Skeletal muscle tissue (tissue), 4 donors: Measurements from ENCODE around the gene PTCRA. TPM values are rescaled to one million over a fixed set of nuclear protein-coding genes. Genes with fewer than 3 reads are reported as not detected.
A peak's percentile ranks its signal among the peaks of the same experiment; 100 is the strongest.
"Not testable (repeated sequence)": the region's sequence is repeated elsewhere in the genome, so short reads cannot be mapped to it uniquely, and the experiment has no call there.

Experiments
- H3K27ac ChIP-seq: one replicate; pipeline ENCODE4 v1.7.0; 2013; ENCODE audit warnings: mild to moderate bottlenecking, low read depth, low read length, inconsistent platforms
- H3K27me3 ChIP-seq, 3 donors: one replicate each; pipeline ENCODE4 v1.7.0; 2013; ENCODE audit warnings: low read length in 3 of 3; ENCODE audit not compliant: control insufficient read depth in 3 of 3, insufficient read depth in 3 of 3
- H3K36me3 ChIP-seq, 3 donors: one replicate each; pipeline ENCODE4 v1.7.0; 2013; ENCODE audit warnings: low read length in 3 of 3; ENCODE audit not compliant: control insufficient read depth in 3 of 3, insufficient read depth in 3 of 3
- H3K4me1 ChIP-seq, 3 donors: one replicate each; pipeline ENCODE4 v1.7.0; 2013; ENCODE audit warnings: low read length in 3 of 3, mild to moderate bottlenecking in 3 of 3; ENCODE audit not compliant: control insufficient read depth in 3 of 3, insufficient read depth in 3 of 3
- H3K4me3 ChIP-seq, 3 donors: one replicate each; pipeline ENCODE4 v1.7.0; 2013; ENCODE audit warnings: low read length in 3 of 3
- H3K9ac ChIP-seq, 3 donors: one replicate each; pipeline ENCODE4 v1.7.0; 2013; ENCODE audit warnings: low read length in 3 of 3, mild to moderate bottlenecking in 3 of 3, moderate library complexity in 2 of 3, low read depth in 1 of 3
- H3K9me3 ChIP-seq, 3 donors: one replicate each; pipeline ENCODE4 v1.7.0; 2013; ENCODE audit warnings: low read length in 3 of 3; ENCODE audit not compliant: control insufficient read depth in 3 of 3
- total RNA-seq: library from RNA; depleted of rRNA; stranded (reverse); fragments of >200 nt; gene quantifications from one replicate; pipeline ENCODE4 v1.2.3, GENCODE V29; 2014
- donor health status: Osteomylitis.

PTCRA gene
- total RNA-seq, 1 donor from 2014 or later, result 1.0 TPM

GRCh38 chr6:42902429-42903263, 13.2 kb upstream of the PTCRA start:
- H3K4me1 ChIP-seq, result peaks cover 7 to 15% (median 8%) of the 10 kb centered on the region in 3 donors
- H3K27me3 ChIP-seq, H3K36me3 ChIP-seq, H3K9ac ChIP-seq, H3K9me3 ChIP-seq, H3K27ac ChIP-seq, H3K4me3 ChIP-seq: not testable (repeated sequence)

- no peak overlapping the region for H3K9ac ChIP-seq
- H3K27me3 ChIP-seq, result no peaks in the 10 kb centered on the region
These were observed 11.4 kb upstream of the PTCRA start for GRCh38 chr6:42904467-42904866.

GRCh38 chr6:42907336-42907735, 8.5 kb upstream of the PTCRA start:
- Histone ChIP-seq H3K27me3 (peaks cover 8 to 10% (median 9%) of the 10 kb centered on the region in 3 donors), H3K9ac (peak overlapping the region in 1 of 3 donors; percentile 16), H3K36me3 (no peaks in the 10 kb centered on the region), H3K4me1 (peaks cover 0 to 7% (median 0%) of the 10 kb centered on the region in 3 donors), H3K9me3 (no peaks in the 10 kb centered on the region), H3K4me3 (no peak overlapping the region), H3K27ac (no peak overlapping the region)

More at GRCh38 chr6:42904467-42904866, 11.4 kb upstream of the PTCRA start:
- Histone ChIP-seq H3K27ac (no peak overlapping the region), H3K36me3 (no peaks in the 10 kb centered on the region), H3K4me3 (no peak overlapping the region), H3K9me3 (no peaks in the 10 kb centered on the region), H3K4me1 (peaks cover 5 to 9% (median 7%) of the 10 kb centered on the region in 3 donors)

- H3K4me1 ChIP-seq, result peaks cover 0 to 7% (median 0%) of the 10 kb centered on the region in 3 donors
- no peaks in the 10 kb centered on the region for H3K9me3 ChIP-seq
- no peaks in the 10 kb centered on the region for H3K36me3 ChIP-seq
- no peak overlapping the region for H3K27ac ChIP-seq
- no peak overlapping the region for H3K9ac ChIP-seq
- no peak overlapping the region for H3K4me3 ChIP-seq
- H3K27me3 ChIP-seq, result peaks cover 8 to 12% (median 12%) of the 10 kb centered on the region in 3 donors
These were observed 6.0 kb upstream of the PTCRA start for GRCh38 chr6:42909835-42910234.

- Histone ChIP-seq H3K27me3 (peaks cover 8 to 14% (median 12%) of the 10 kb centered on the region in 3 donors), H3K27ac (no peak overlapping the region), H3K4me1 (peaks cover 0 to 7% (median 0%) of the 10 kb centered on the region in 3 donors), H3K9ac (no peak overlapping the region), H3K4me3 (no peak overlapping the region), H3K36me3 (no peaks in the 10 kb centered on the region), H3K9me3 (no peaks in the 10 kb centered on the region)
These were observed 4.5 kb upstream of the PTCRA start for GRCh38 chr6:42911171-42912021.

GRCh38 chr6:42914546-42914945, 1.3 kb upstream of the PTCRA start:
- Histone ChIP-seq H3K36me3 (no peaks in the 10 kb centered on the region), H3K4me1 (peaks cover 0 to 7% (median 0%) of the 10 kb centered on the region in 3 donors), H3K27me3 (peaks cover 10 to 14% (median 12%) of the 10 kb centered on the region in 3 donors), H3K9ac (no peak overlapping the region), H3K9me3 (no peaks in the 10 kb centered on the region), H3K27ac (no peak overlapping the region), H3K4me3 (no peak overlapping the region)

GRCh38 chr6:42916288-42916687, 435 bp downstream of the PTCRA start:
- H3K4me1 ChIP-seq, result peaks cover 0 to 4% (median 0%) of the 10 kb centered on the region in 3 donors
- H3K27ac ChIP-seq, result no peak overlapping the region
- no peaks in the 10 kb centered on the region for H3K9me3 ChIP-seq
- H3K9ac ChIP-seq, result no peak overlapping the region
- no peaks in the 10 kb centered on the region for H3K36me3 ChIP-seq
- H3K27me3 ChIP-seq, result peaks cover 7 to 11% (median 10%) of the 10 kb centered on the region in 3 donors
- H3K4me3 ChIP-seq, result no peak overlapping the region

GRCh38 chr6:42921801-42922200, 5.9 kb downstream of the PTCRA start:
- Histone ChIP-seq H3K27ac (no peak overlapping the region), H3K4me3 (no peak overlapping the region), H3K27me3 (peaks cover 0 to 8% (median 3%) of the 10 kb centered on the region in 3 donors), H3K36me3 (no peaks in the 10 kb centered on the region), H3K9me3 (no peaks in the 10 kb centered on the region), H3K9ac (no peak overlapping the region), H3K4me1 (no peaks in the 10 kb centered on the region)

- H3K4me1 ChIP-seq, result peaks cover 0 to 4% (median 0%) of the 10 kb centered on the region in 3 donors
- H3K36me3 ChIP-seq, result no peaks in the 10 kb centered on the region
- H3K27me3 ChIP-seq, result peaks cover 0 to 8% (median 3%) of the 10 kb centered on the region in 3 donors
- H3K4me3 ChIP-seq, result no peak overlapping the region
- no peak overlapping the region for H3K9ac ChIP-seq
- no peak overlapping the region for H3K27ac ChIP-seq
- no peaks in the 10 kb centered on the region for H3K9me3 ChIP-seq
These were observed 7.8 kb downstream of the PTCRA start for GRCh38 chr6:42923666-42924065.
